ENCODE results near the gene PGAP3. TPM values are rescaled to one million over a fixed set of nuclear protein-coding genes. Genes with fewer than 3 reads are reported as not detected.

The PGAP3 gene
- total RNA-seq, 1 experiment from 2014 or later, result 29.0 TPM

DNA sequence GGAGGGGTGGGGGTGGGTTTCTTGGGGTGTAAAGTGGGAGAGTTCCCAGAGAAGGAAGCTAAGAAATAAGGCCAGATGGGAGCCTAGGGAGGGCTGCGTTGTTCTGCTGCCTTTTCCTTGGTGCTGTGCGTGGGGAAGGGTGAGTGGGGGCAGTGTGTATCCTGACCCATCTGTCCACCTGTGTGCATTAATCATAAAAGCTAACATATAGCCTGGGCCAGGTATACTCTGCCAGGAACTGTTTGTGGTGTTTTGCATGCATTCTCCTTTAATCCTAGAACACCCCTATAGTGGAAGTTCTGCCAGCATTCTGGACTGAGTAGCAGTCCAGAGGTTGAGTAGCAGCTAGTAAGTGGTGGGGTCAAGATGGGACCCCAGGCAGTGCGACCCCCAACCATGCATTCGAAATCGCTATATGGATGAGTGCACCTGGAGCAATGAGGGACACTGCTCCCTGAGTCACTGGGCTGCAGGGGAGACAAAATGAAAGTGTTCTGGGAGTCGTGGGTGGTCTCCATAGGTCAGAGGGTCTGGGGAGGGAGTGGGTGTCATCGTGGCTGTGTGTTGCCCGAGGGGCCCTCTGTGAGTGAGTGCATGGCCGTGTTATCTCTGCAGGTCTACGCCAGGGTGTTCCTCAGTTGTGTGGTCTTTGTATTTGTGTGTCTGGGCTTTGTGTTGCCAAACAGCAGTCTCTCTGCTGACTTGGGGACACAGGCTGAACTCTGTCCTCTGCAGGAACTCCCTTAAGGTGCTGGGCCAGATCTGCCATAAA, 13.3 kb upstream of the PGAP3 start:
- H3K4me1 Mint-ChIP-seq, result peaks cover 67 to 78% of the 10 kb centered on the region in 2 experiments
- Histone ChIP-seq H3K4me2 (ENCODE audit: insufficient read depth, insufficient read length, low read length) (peak overlapping the region; percentile 95), H2BK5ac (ENCODE audit: insufficient read length, low read length) (no peak overlapping the region)

More for the DNA sequence above, 13.3 kb upstream of the PGAP3 start:
- Histone ChIP-seq H3K27ac (ENCODE audit: insufficient read length, low read depth, low read length) (no peak overlapping the region), H2AFZ (ENCODE audit: low read length) (no peak overlapping the region), H3K79me2 (ENCODE audit: insufficient read depth, low read length) (peaks cover 47% of the 10 kb centered on the region), H3K4ac (ENCODE audit: low read depth, low read length) (no peak overlapping the region), H2BK120ac (ENCODE audit: low read depth, low read length, poor library complexity, severe bottlenecking) (no peak overlapping the region), H3K9me3 (ENCODE audit: control insufficient read depth, low read depth, low read length) (no peaks in the 10 kb centered on the region), H4K5ac (ENCODE audit: insufficient read length, low read depth, low read length) (no peak overlapping the region), H3K14ac (ENCODE audit: insufficient read depth, low read length) (no peak overlapping the region), H3K23ac (ENCODE audit: insufficient read length, low read depth, low read length) (no peak overlapping the region), H3K9ac (ENCODE audit: extremely low read depth, insufficient read length, low read length) (peak overlapping the region; percentile 61), H2BK15ac (ENCODE audit: low read depth, low read length) (no peak overlapping the region), H2BK20ac (ENCODE audit: low read depth, low read length, poor library complexity, severe bottlenecking) (no peak overlapping the region), H3K27me3 (ENCODE audit: insufficient read depth, low read length) (no peaks in the 10 kb centered on the region), H4K20me1 (ENCODE audit: control insufficient read depth, insufficient read depth, insufficient read length) (no peaks in the 10 kb centered on the region), H4K91ac (ENCODE audit: insufficient read length, low read depth, low read length) (no peak overlapping the region), H4K8ac (replicated peaks; ENCODE audit: insufficient read length, low read depth, low read length) (no peak overlapping the region), H3K23me2 (ENCODE audit: insufficient read length, low read depth, low read length, poor library complexity, severe bottlenecking) (peaks cover 8% of the 10 kb centered on the region), H3T11ph (ENCODE audit: low read length) (no peak overlapping the region), H3K4me1 (ENCODE audit: insufficient read depth, low read length) (peaks cover 24% of the 10 kb centered on the region), H3K56ac (ENCODE audit: insufficient read length, low read depth, low read length) (no peak overlapping the region), H2AK5ac (ENCODE audit: insufficient read length, low read length) (no peak overlapping the region), H2BK12ac (ENCODE audit: insufficient read length, low read depth, low read length) (no peak overlapping the region), H3K79me1 (ENCODE audit: insufficient read depth, low read depth, low read length, poor library complexity, severe bottlenecking) (no peaks in the 10 kb centered on the region), H3K18ac (ENCODE audit: insufficient read length, low read depth, low read length) (no peak overlapping the region)
- peak overlapping the region; percentile 68 to 88 (median 76); a peak in 6 of 7 replicates for H3K27ac Mint-ChIP-seq
- no peaks in the 10 kb centered on the region for H3K9me3 Mint-ChIP-seq
- no peaks in the 10 kb centered on the region; the same call in 1 of the 2 replicates for H3K27me3 Mint-ChIP-seq (ENCODE audit: low read depth)
- H3K36me3 Mint-ChIP-seq (ENCODE audit: insufficient read depth in 1 of 3, low read depth in 3 of 3), result peaks cover 9 to 33% (median 24%) of the 10 kb centered on the region in 3 experiments
- TF ChIP-seq, protein P1, sequence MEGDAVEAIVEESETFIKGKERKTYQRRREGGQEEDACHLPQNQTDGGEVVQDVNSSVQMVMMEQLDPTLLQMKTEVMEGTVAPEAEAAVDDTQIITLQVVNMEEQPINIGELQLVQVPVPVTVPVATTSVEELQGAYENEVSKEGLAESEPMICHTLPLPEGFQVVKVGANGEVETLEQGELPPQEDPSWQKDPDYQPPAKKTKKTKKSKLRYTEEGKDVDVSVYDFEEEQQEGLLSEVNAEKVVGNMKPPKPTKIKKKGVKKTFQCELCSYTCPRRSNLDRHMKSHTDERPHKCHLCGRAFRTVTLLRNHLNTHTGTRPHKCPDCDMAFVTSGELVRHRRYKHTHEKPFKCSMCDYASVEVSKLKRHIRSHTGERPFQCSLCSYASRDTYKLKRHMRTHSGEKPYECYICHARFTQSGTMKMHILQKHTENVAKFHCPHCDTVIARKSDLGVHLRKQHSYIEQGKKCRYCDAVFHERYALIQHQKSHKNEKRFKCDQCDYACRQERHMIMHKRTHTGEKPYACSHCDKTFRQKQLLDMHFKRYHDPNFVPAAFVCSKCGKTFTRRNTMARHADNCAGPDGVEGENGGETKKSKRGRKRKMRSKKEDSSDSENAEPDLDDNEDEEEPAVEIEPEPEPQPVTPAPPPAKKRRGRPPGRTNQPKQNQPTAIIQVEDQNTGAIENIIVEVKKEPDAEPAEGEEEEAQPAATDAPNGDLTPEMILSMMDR (conservative IDR thresholded peaks at IDR 0.05), result no peak
- no peak for DNase-seq
- peak overlapping the region; percentile 92 to 97 for H3K4me3 Mint-ChIP-seq
- WGBS (ENCODE audit: extremely low coverage, insufficient read length, low lambda C conversion rate), result no CpG with 5 or more reads among the region's 10 CpGs
